HEK293 (cell line): ENCODE measurements around the gene PPFIA3.

ENCODE experiments used
- BCL11B ChIP-seq: fragments of 450-650 bp; formaldehyde crosslinking; IDR thresholded peaks from 2 replicates; pipeline ENCODE4 v1.5.1; 2016; ENCODE audit warnings: low read depth, missing biosample characterization, missing genetic modification characterization
- HOXD13 ChIP-seq: sonication (generic); formaldehyde crosslinking; IDR thresholded peaks from 2 replicates; pipeline ENCODE4 v1.8.0; 2022; ENCODE audit warnings: missing genetic modification reagents, borderline replicate concordance
- KLF17 ChIP-seq: fragments of 450-650 bp; formaldehyde crosslinking; IDR thresholded peaks from 2 replicates; pipeline ENCODE4 v1.5.1; 2016; ENCODE audit warnings: missing biosample characterization, missing genetic modification characterization
- MEIS1 ChIP-seq: sonication (generic); formaldehyde crosslinking; IDR thresholded peaks from 2 replicates; pipeline ENCODE4 v1.8.1; 2022; ENCODE audit warnings: missing genetic modification reagents, mild to moderate bottlenecking, borderline replicate concordance
- MZF1 ChIP-seq: fragments of 450-650 bp; formaldehyde crosslinking; IDR thresholded peaks from 2 replicates; pipeline ENCODE4 v1.5.1; 2017; ENCODE audit warnings: missing biosample characterization, missing genetic modification characterization, borderline replicate concordance
- OVOL3 ChIP-seq: fragments of 450-650 bp; formaldehyde crosslinking; IDR thresholded peaks from 2 replicates; pipeline ENCODE4 v1.5.1; 2016; ENCODE audit warnings: missing biosample characterization, missing genetic modification characterization
- PATZ1 ChIP-seq: fragments of 450-650 bp; formaldehyde crosslinking; IDR thresholded peaks from 2 replicates; pipeline ENCODE4 v1.5.1; 2016; ENCODE audit warnings: missing biosample characterization, missing genetic modification characterization
- PRDM6 ChIP-seq: fragments of 450-650 bp; formaldehyde crosslinking; IDR thresholded peaks from 2 replicates; pipeline ENCODE4 v1.5.1; 2017; ENCODE audit warnings: missing biosample characterization, missing genetic modification characterization
- SP2 ChIP-seq: fragments of 450-650 bp; formaldehyde crosslinking; IDR thresholded peaks from 2 replicates; pipeline ENCODE4 v1.5.1; 2016; ENCODE audit warnings: missing biosample characterization, missing genetic modification characterization
- ZBTB7A ChIP-seq: fragments of 450-650 bp; formaldehyde crosslinking; IDR thresholded peaks from 2 replicates; pipeline ENCODE4 v1.5.1; 2016; ENCODE audit warnings: low read depth, missing biosample characterization, missing genetic modification characterization
- ZFP69B ChIP-seq: fragments of 450-650 bp; formaldehyde crosslinking; IDR thresholded peaks from 2 replicates; pipeline ENCODE4 v1.5.1; 2016; ENCODE audit warnings: missing biosample characterization, missing genetic modification characterization
- ZNF133 ChIP-seq: fragments of 450-650 bp; formaldehyde crosslinking; IDR thresholded peaks from 2 replicates; pipeline ENCODE4 v1.5.1; 2016; ENCODE audit warnings: missing biosample characterization, missing genetic modification characterization
- ZNF138 ChIP-seq: fragments of 450-650 bp; formaldehyde crosslinking; IDR thresholded peaks from 2 replicates; pipeline ENCODE4 v1.5.1; 2016; ENCODE audit warnings: missing biosample characterization, missing genetic modification characterization, borderline replicate concordance
- ZNF16 ChIP-seq: fragments of 450-650 bp; formaldehyde crosslinking; IDR thresholded peaks from 2 replicates; pipeline ENCODE4 v1.5.1; 2016; ENCODE audit warnings: low read depth, missing biosample characterization, missing genetic modification characterization
- ZNF223 ChIP-seq: fragments of 450-650 bp; formaldehyde crosslinking; IDR thresholded peaks from 2 replicates; pipeline ENCODE4 v1.5.1; 2016; ENCODE audit warnings: missing biosample characterization, missing genetic modification characterization
- ZNF239 ChIP-seq: fragments of 450-650 bp; formaldehyde crosslinking; IDR thresholded peaks from 2 replicates; pipeline ENCODE4 v1.5.1; 2016; ENCODE audit warnings: missing biosample characterization, missing genetic modification characterization
- ZNF335 ChIP-seq: fragments of 450-650 bp; formaldehyde crosslinking; conservative IDR thresholded peaks from 2 replicates; pipeline ENCODE4 v1.5.1; 2016; ENCODE audit warnings: missing biosample characterization, missing genetic modification characterization
- ZNF354C ChIP-seq: fragments of 450-650 bp; formaldehyde crosslinking; IDR thresholded peaks from 2 replicates; pipeline ENCODE4 v1.5.1; 2016; ENCODE audit warnings: missing biosample characterization, missing genetic modification characterization, low read depth, borderline replicate concordance
- ZNF449 ChIP-seq: fragments of 450-650 bp; formaldehyde crosslinking; IDR thresholded peaks from 2 replicates; pipeline ENCODE4 v1.5.1; 2017; ENCODE audit warnings: missing biosample characterization, mild to moderate bottlenecking, missing genetic modification characterization, moderate library complexity
- ZNF514 ChIP-seq: fragments of 450-650 bp; formaldehyde crosslinking; IDR thresholded peaks from 2 replicates; pipeline ENCODE4 v1.5.1; 2016; ENCODE audit warnings: missing biosample characterization, missing genetic modification characterization
- ZNF521 ChIP-seq: fragments of 450-650 bp; formaldehyde crosslinking; IDR thresholded peaks from 2 replicates; pipeline ENCODE4 v1.5.1; 2017; ENCODE audit warnings: missing biosample characterization, mild to moderate bottlenecking, missing genetic modification characterization
- ZNF558 ChIP-seq: fragments of 450-650 bp; formaldehyde crosslinking; IDR thresholded peaks from 2 replicates; pipeline ENCODE4 v1.5.1; 2016; ENCODE audit warnings: missing biosample characterization, missing genetic modification characterization
- ZNF561 ChIP-seq: fragments of 450-650 bp; IDR thresholded peaks from 2 replicates; pipeline ENCODE4 v1.5.1; 2018; ENCODE audit warnings: missing biosample characterization, missing genetic modification characterization, borderline replicate concordance
- ZNF596 ChIP-seq: fragments of 450-650 bp; IDR thresholded peaks from 2 replicates; pipeline ENCODE4 v1.5.0; 2018; ENCODE audit warnings: missing biosample characterization, mild to moderate bottlenecking, missing genetic modification characterization, moderate library complexity
- ZNF626 ChIP-seq: fragments of 450-650 bp; sonication (Bioruptor Pico); formaldehyde crosslinking; IDR thresholded peaks from 2 replicates; pipeline ENCODE4 v1.5.1; 2018; ENCODE audit warnings: missing biosample characterization, missing genetic modification characterization, inconsistent platforms
- ZNF704 ChIP-seq: fragments of 450-650 bp; formaldehyde crosslinking; IDR thresholded peaks from 2 replicates; pipeline ENCODE4 v1.5.1; 2016; ENCODE audit warnings: missing biosample characterization, missing genetic modification characterization
- ZNF768 ChIP-seq: fragments of 450-650 bp; formaldehyde crosslinking; IDR thresholded peaks from 2 replicates; pipeline ENCODE4 v1.5.1; 2018; ENCODE audit warnings: missing biosample characterization, mild to moderate bottlenecking, missing genetic modification characterization
- ZNF792 ChIP-seq: fragments of 450-650 bp; formaldehyde crosslinking; IDR thresholded peaks from 2 replicates; pipeline ENCODE4 v1.5.1; 2016; ENCODE audit warnings: missing biosample characterization, missing genetic modification characterization
- ZNF830 ChIP-seq: fragments of 450-650 bp; IDR thresholded peaks from 2 replicates; pipeline ENCODE4 v1.5.0; 2018; ENCODE audit warnings: missing biosample characterization, missing genetic modification characterization, low read depth, mild to moderate bottlenecking, moderate library complexity
- ZXDB ChIP-seq: fragments of 450-650 bp; formaldehyde crosslinking; IDR thresholded peaks from 2 replicates; pipeline ENCODE4 v1.5.1; 2016; ENCODE audit warnings: missing biosample characterization, missing genetic modification characterization

PPFIA3 gene

GRCh38 chr19:49155820-49156346 is 36.5 kb downstream of the PPFIA3 start (continued):
- no peak for TF ChIP-seq ZNF449 (tag by site-specific recombination)
- TF ChIP-seq MEIS1 (CRISPR knock-in tag): no peak
- no peak for TF ChIP-seq ZNF239 (tag by site-specific recombination)
- TF ChIP-seq PATZ1 (tag by site-specific recombination): peak; percentile 82
- no peak for TF ChIP-seq ZNF138 (tag by site-specific recombination)
- no peak for TF ChIP-seq HOXD13
- no peak for TF ChIP-seq MZF1 (tag by site-specific recombination)
- TF ChIP-seq ZXDB (tag by site-specific recombination): no peak
- TF ChIP-seq BCL11B: no peak
- TF ChIP-seq ZNF768 (tag by site-specific recombination): no peak
- no peak for TF ChIP-seq PRDM6 (tag by site-specific recombination)
- TF ChIP-seq OVOL3 (tag by site-specific recombination): no peak
- TF ChIP-seq SP2 (tag by site-specific recombination): peak; percentile 17; the same call in 1 of the 2 replicates
- TF ChIP-seq ZNF792 (tag by site-specific recombination): no peak
- TF ChIP-seq ZNF830 (tag by site-specific recombination): no peak
- TF ChIP-seq ZFP69B: no peak
- no peak for TF ChIP-seq ZNF561
- peak; percentile 81; the same call in 1 of the 2 replicates for TF ChIP-seq ZBTB7A (tag by site-specific recombination)
- TF ChIP-seq KLF17 (tag by site-specific recombination): 0 out of 2 replicates have a peak, but pooled peaks have one; percentile 23
- no peak for TF ChIP-seq ZNF335 (tag by site-specific recombination)
- no peak for TF ChIP-seq ZNF521 (tag by site-specific recombination)
- TF ChIP-seq ZNF558 (tag by site-specific recombination): no peak
- TF ChIP-seq ZNF704: no peak
- TF ChIP-seq ZNF354C (tag by site-specific recombination): no peak
- TF ChIP-seq ZNF626 (tag by site-specific recombination): no peak
- TF ChIP-seq ZNF514 (tag by site-specific recombination): no peak
- TF ChIP-seq ZNF133 (tag by site-specific recombination): no peak
- TF ChIP-seq ZNF223 (tag by site-specific recombination): no peak
- TF ChIP-seq ZNF596 (tag by site-specific recombination): no peak
- TF ChIP-seq ZNF16: no peak
